ENCODE data around the gene KLHDC8B.
A peak's percentile ranks its signal among the peaks of the same experiment; 100 is the strongest.

Gene KLHDC8B

GRCh38 chr3:49158103-49158709 lies 13.2 kb upstream of the KLHDC8B start:
- no peak for DNase-seq (ENCODE audit: low read depth, low spot score)
- no peak overlapping the region for H3K27ac ChIP-seq

GRCh38 chr3:49158792-49159191 lies 12.6 kb upstream of the KLHDC8B start:
- no peak for DNase-seq (ENCODE audit: low read depth, low spot score)

GRCh38 chr3:49161197-49161596 lies 10.2 kb upstream of the KLHDC8B start:
- no peak overlapping the region for H3K27ac ChIP-seq
- DNase-seq (ENCODE audit: low read depth, low spot score) = no peak

More at GRCh38 chr3:49158792-49159191, 12.6 kb upstream of the KLHDC8B start:
- no peak overlapping the region for H3K27ac ChIP-seq

DNA sequence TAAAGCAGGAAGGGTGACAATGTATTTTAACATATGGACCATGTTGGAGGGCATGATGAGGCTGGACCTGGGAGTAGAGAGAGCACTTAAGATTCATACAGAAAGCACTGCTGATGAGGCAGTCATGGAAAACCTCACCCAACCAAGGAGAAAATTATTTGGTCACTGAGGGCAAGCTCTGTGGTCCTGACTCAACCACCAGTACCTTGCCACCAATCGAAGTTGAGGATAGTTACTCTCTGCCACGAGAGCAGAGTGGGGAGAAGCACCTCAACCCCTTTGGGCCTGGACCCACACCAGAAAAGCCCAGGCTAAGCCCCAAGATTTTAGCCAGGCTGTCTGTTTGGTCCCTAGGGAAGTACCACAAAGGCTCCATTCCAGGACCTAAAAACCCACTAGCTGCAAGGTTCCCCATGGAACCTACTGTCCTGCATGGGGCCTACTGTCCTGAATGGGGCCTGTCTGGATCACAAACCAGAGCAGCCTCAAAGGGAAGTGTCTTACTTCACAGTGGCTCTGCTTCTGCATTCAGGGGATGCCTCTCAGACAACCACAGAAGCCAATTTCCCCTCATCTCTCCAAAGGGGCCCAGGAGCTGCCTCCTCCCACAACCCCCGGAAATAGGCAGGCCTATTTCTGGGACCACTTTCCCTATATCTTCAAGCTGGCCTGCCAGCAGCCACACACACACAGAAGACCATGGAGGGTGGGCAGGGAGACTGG lies 9.4 kb upstream of the KLHDC8B start:
- DNase-seq (ENCODE audit: low read depth, low spot score) = no peak
- no peak overlapping the region for H3K27ac ChIP-seq

- H3K27ac ChIP-seq = no peak overlapping the region
- DNase-seq (ENCODE audit: low read depth, low spot score) = no peak
These were observed 8.5 kb upstream of the KLHDC8B start for GRCh38 chr3:49162751-49163419.

DNA sequence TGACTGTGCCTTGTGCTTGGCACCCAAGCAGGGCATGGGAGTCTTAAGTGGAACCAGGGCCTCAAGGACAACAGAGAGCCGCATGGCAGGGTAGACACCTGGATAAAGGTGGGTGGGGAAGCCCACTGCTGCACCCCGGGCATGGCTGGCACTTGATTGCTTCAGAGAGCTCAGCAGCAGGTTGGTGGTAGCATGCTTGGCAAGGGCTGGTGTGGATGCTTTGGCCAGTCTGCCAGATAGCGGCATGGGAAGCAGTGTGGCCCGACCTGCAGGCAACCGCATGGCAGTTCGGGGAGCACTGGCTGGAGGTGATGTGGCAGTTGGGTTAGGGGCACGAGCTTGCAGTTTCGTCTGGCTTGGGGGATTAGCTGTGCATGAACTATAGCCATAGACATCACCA lies 7.8 kb upstream of the KLHDC8B start:
- no peak overlapping the region for H3K27ac ChIP-seq
- DNase-seq (ENCODE audit: low read depth, low spot score) = no peak

- H3K27ac ChIP-seq = peak overlapping the region; percentile 59
- DNase-seq (ENCODE audit: low read depth, low spot score) = no peak
These were observed 6.2 kb upstream of the KLHDC8B start for GRCh38 chr3:49164983-49165720.

GRCh38 chr3:49165771-49166751 lies 5.3 kb upstream of the KLHDC8B start, which contains the start of gene CCDC71:
TSS of gene CCDC71 (minus strand) at chr3:49166331. CDS start at chr3:49164208, 2,123 bp downstream.
- peak within 1 kb of the TSS; percentile 59 for H3K27ac ChIP-seq
- DNase-seq (ENCODE audit: low read depth, low spot score) = no peak

GRCh38 chr3:49166752-49167556 lies 4.4 kb upstream of the KLHDC8B start:
- no peak for DNase-seq (ENCODE audit: low read depth, low spot score)
- H3K27ac ChIP-seq = peak overlapping the region; percentile 59

DNA sequence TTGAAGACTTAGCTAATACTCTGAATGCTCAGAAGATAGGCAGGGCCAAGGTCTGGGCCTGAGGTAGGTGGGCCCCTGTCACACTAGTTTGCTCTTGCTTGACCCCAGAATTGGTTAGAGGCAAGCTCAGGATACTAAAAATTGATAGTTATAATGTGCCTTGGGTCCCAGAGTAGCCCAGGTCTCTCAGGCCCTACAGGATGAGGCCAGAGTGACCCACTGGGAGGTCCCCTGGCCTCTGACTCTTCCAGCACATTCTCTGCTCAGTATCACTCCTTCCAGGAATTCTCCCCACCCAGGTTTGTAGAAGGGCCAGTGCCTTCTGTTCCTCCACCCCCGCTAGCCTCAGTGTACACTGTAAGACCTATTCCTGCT lies 667 bp upstream of the KLHDC8B start:
- DNase-seq (ENCODE audit: low read depth, low spot score) = no peak
- H3K27ac ChIP-seq = peak overlapping the region; percentile 16

GRCh38 chr3:49171775-49172500 lies 540 bp downstream of the KLHDC8B start:
- DNase-seq (ENCODE audit: low read depth, low spot score) = no peak
- H3K27ac ChIP-seq = no peak overlapping the region

DNA sequence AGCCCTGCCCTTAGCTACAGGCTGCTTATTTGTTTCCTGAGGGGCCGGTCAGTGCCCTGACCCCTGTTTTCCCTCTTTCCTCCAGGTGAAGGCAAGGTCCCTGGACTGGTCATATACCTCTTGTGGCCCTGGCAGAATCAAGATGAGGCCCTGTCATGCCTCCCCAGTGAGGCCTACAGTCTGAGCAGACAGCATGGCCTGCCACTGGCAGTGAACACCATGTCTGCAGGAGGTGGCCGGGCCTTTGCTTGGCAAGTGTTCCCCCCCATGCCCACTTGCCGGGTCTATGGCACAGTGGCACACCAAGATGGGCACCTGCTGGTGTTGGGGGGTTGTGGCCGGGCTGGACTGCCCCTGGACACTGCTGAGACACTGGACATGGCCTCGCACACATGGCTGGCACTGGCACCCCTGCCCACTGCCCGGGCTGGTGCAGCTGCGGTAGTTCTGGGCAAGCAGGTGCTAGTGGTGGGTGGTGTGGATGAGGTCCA lies 1.2 kb downstream of the KLHDC8B start:
- H3K27ac ChIP-seq = no peak overlapping the region
- no peak for DNase-seq (ENCODE audit: low read depth, low spot score)

- H3K27ac ChIP-seq = no peak overlapping the region
- no peak for DNase-seq (ENCODE audit: low read depth, low spot score)
These were observed 1.9 kb downstream of the KLHDC8B start for GRCh38 chr3:49173116-49173791.

DNA sequence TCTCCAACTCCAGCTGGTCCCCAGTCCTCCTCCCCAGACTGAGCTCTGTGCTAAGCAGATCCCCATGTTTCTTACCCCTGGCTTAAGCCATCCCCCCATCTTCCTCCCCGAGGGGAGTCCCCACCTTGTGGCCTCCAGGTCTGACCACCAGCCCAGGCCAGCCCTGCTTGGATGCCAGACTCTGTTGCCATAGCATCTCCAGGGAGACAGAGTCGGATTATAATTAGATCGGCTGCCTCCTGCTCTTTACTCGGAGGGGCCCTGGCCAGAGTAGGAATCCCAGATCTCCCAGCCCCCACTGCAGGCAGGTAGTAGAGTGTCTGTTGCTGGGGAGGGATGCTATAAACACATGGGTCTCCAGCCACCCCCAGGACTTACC lies 2.4 kb downstream of the KLHDC8B start:
- DNase-seq (ENCODE audit: low read depth, low spot score) = no peak

DNA sequence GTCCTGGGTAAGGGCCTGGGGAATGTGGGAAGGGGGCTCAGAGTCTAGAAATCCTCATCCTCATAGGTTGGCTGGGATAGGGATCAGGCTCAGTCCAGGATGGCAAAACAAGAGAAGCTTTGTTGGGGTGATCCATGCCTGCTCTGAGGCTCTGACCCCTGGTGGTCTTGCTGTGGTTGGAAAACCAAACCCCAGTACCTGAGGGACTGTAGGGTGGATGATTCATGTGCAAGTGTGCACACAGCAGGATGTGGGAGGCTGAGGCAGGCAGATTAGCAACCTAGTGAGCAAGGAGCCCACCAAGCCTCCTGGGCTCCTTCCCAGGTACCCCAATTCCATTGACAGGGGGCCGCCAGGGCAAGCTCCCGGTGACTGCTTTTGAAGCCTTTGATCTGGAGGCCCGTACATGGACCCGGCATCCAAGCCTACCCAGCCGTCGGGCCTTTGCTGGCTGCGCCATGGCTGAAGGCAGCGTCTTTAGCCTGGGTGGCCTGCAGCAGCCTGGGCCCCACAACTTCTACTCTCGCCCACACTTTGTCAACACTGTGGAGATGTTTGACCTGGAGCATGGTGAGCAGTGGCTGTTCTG lies 3.1 kb downstream of the KLHDC8B start:
- no peak for DNase-seq (ENCODE audit: low read depth, low spot score)
- no peak overlapping the region for H3K27ac ChIP-seq

More for the DNA sequence above, 2.4 kb downstream of the KLHDC8B start:
- no peak overlapping the region for H3K27ac ChIP-seq

DNA sequence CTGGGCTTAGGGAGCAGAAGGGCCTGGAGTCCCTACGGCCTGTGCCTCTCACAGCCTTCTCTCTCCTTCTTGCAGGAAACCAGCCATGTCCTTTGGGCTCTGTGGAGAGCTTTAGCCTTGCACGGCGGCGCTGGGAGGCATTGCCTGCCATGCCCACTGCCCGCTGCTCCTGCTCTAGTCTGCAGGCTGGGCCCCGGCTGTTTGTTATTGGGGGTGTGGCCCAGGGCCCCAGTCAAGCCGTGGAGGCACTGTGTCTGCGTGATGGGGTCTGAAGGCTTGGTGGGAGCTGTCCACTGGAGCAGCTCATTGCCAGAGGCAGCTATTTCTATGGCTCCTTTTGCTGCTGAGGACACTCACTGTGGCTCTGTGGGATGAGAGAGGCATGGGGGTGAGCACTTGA lies 4.1 kb downstream of the KLHDC8B start:
- no peak for DNase-seq (ENCODE audit: low read depth, low spot score)
- H3K27ac ChIP-seq = no peak overlapping the region

GRCh38 chr3:49177073-49177472 lies 5.7 kb downstream of the KLHDC8B start:
- H3K27ac ChIP-seq = no peak overlapping the region
- DNase-seq (ENCODE audit: low read depth, low spot score) = no peak

Data from epithelial cell of prostate (primary cell).